Colon (tissue), 2 donors: ENCODE data around the gene EFCAB11.
A peak's percentile ranks its signal among the peaks of the same experiment; 100 is the strongest.

Experiments used
- FAIRE-seq: peaks from 2 replicates; lab custom pipeline; 2012; peaks lifted over from hg19 to GRCh38; lab: Jason Lieb, UNC
- donor health status: control.
- donor health status: control.

EFCAB11 gene

GRCh38 chr14:89954070-89955021 lies at the start of gene EFCAB11:
TSS of gene EFCAB11 (minus strand) at chr14:89954730. CDS start at chr14:89954660, 70 bp downstream.
- peak; percentile 79 for FAIRE-seq

GRCh38 chr14:90003526-90004307 lies 49.2 kb upstream of the EFCAB11 start:
- no peak for FAIRE-seq

GRCh38 chr14:90000935-90001334 lies 46.4 kb upstream of the EFCAB11 start:
- FAIRE-seq, result no peak

- no peak for FAIRE-seq
Observed at GRCh38 chr14:89996963-89997362, 42.4 kb upstream of the EFCAB11 start.

- no peak for FAIRE-seq
Observed at GRCh38 chr14:89992273-89992672, 37.7 kb upstream of the EFCAB11 start.

GRCh38 chr14:89990623-89991275 lies 36.2 kb upstream of the EFCAB11 start:
- no peak for FAIRE-seq

- FAIRE-seq, result no peak
Observed at GRCh38 chr14:89990218-89990617, 35.7 kb upstream of the EFCAB11 start.

GRCh38 chr14:89988787-89989186 lies 34.3 kb upstream of the EFCAB11 start:
- FAIRE-seq, result no peak

- FAIRE-seq, result no peak
Observed at GRCh38 chr14:89987161-89987475, 32.6 kb upstream of the EFCAB11 start.

- no peak for FAIRE-seq
Observed at GRCh38 chr14:89986462-89987160, 32.1 kb upstream of the EFCAB11 start.

- FAIRE-seq, result no peak
Observed at GRCh38 chr14:89983375-89983774, 28.8 kb upstream of the EFCAB11 start.

GRCh38 chr14:89978656-89979055 lies 24.1 kb upstream of the EFCAB11 start:
- FAIRE-seq, result no peak

- FAIRE-seq, result no peak
Observed at GRCh38 chr14:89977668-89978067, 23.1 kb upstream of the EFCAB11 start.

GRCh38 chr14:89973234-89973823 lies 18.8 kb upstream of the EFCAB11 start:
- no peak for FAIRE-seq

- no peak for FAIRE-seq
Observed at GRCh38 chr14:89965839-89966238, 11.3 kb upstream of the EFCAB11 start.

GRCh38 chr14:89963288-89963978 lies 8.9 kb upstream of the EFCAB11 start:
- no peak for FAIRE-seq

GRCh38 chr14:89960914-89961313 lies 6.4 kb upstream of the EFCAB11 start:
- no peak for FAIRE-seq

- FAIRE-seq, result no peak
Observed at GRCh38 chr14:89959853-89960445, 5.4 kb upstream of the EFCAB11 start.

GRCh38 chr14:89958966-89959365 lies 4.4 kb upstream of the EFCAB11 start:
- no peak for FAIRE-seq

GRCh38 chr14:89957791-89958190 lies 3.3 kb upstream of the EFCAB11 start:
- FAIRE-seq, result no peak

- no peak for FAIRE-seq
Observed at GRCh38 chr14:89957376-89957775, 2.8 kb upstream of the EFCAB11 start.
